Measurements from ENCODE around the gene ATP2B2. TPM values are rescaled to one million over a fixed set of nuclear protein-coding genes. Genes with fewer than 3 reads are reported as not detected.

Gene ATP2B2
- total and polyA plus RNA-seq, 10 of the 15 experiments (the other 5 are each of a cell fraction or from before 2014, with no cell fraction given), result 0.04 TPM; not detected in 9

- no peak for TF ChIP-seq SP1 (IDR thresholded peaks at IDR 0.05; ENCODE audit: low read depth, low read length)
- TF ChIP-seq CREB1 (IDR thresholded peaks at IDR 0.05; ENCODE audit: low read depth), result no peak
- TF ChIP-seq CBX5 (IDR thresholded peaks at IDR 0.05; ENCODE audit: low read depth), result no peak
- TF ChIP-seq TCF12 (IDR thresholded peaks at IDR 0.05; ENCODE audit: low read depth, low read length), result no peak
- no peak for TF ChIP-seq FOXK2 (IDR thresholded peaks at IDR 0.05)
- TF ChIP-seq TCF7 (IDR thresholded peaks at IDR 0.05; ENCODE audit: borderline replicate concordance), result no peak
- no peak for TF ChIP-seq EZH2 (IDR thresholded peaks at IDR 0.05; ENCODE audit: borderline replicate concordance, control insufficient read depth, low read depth, low read length)
Measured at GRCh38 chr3:10377148-10377725, 128.1 kb downstream of the ATP2B2 start (continued).

GRCh38 chr3:10376353-10376752 lies 129.0 kb downstream of the ATP2B2 start:
- ATAC-seq, result no peak
- FAIRE-seq, result no peak
- no TSS peak for BruUV-seq (replicated peaks)
- Histone ChIP-seq H3K79me2 (ENCODE audit: control insufficient read depth, insufficient read depth, low read length) (no peaks in the 10 kb centered on the region), H3K36me3 (ENCODE audit: control insufficient read depth in 2 of 2, insufficient read depth in 2 of 2, low read length in 1 of 2) (no peaks in the 10 kb centered on the region), H3K4me1 (ENCODE audit: control insufficient read depth, insufficient read depth, low read length) (no peaks in the 10 kb centered on the region), H3K27me3 (replicated peaks in 1 of 2; ENCODE audit: control insufficient read depth in 2 of 2, insufficient read depth in 2 of 2, low read length in 1 of 2) (no peaks in the 10 kb centered on the region; a peak in 1 of 4 replicates), H3K9me3 (replicated peaks; ENCODE audit: control insufficient read depth, insufficient read depth, low read length) (no peaks in the 10 kb centered on the region; the same call in 2 of the 3 replicates), H3K4me2 (ENCODE audit: control insufficient read depth, insufficient read depth) (no peak overlapping the region), H3K4me3 (no peak overlapping the region), H4K20me1 (ENCODE audit: control insufficient read depth, insufficient read depth) (no peaks in the 10 kb centered on the region; the same call in 1 of the 2 replicates), H2AFZ (ENCODE audit: control insufficient read depth, low read depth, low read length) (no peak overlapping the region), H3K9ac (ENCODE audit: control insufficient read depth, insufficient read depth, low read length) (no peak overlapping the region), H3K27ac (ENCODE audit: control insufficient read depth, insufficient read depth) (no peak overlapping the region)
- 33% methylated on average over 6 of the region's 6 CpGs for WGBS (ENCODE audit: insufficient coverage, insufficient replicate concordance, low lambda C conversion rate, missing lambda C conversion rate)
- ChIA-PET SMC1A (ENCODE audit: uncharacterized antibody, unreplicated experiment) (no interaction called here), RAD21 (ENCODE audit: unreplicated experiment) (no interaction called here), POLR2A (no interaction called here), CTCF (no interaction called here)
- DNase-seq (ENCODE audit: low read depth, low spot score), result no peak
- intact Hi-C loops (cut with micrococcal nuclease; ENCODE audit: unreplicated experiment) (no loop called here), in situ Hi-C loops (cut with MboI) (no loop called here)
- TF ChIP-seq BCLAF1 (IDR thresholded peaks at IDR 0.05) (no peak), CEBPZ (IDR thresholded peaks at IDR 0.05; ENCODE audit: low read depth, low read length) (no peak), E2F4 (IDR thresholded peaks at IDR 0.05; ENCODE audit: low read depth, low read length) (no peak), NR2C1 (IDR thresholded peaks at IDR 0.05) (no peak), ATF2 (IDR thresholded peaks at IDR 0.05; ENCODE audit: low read length) (no peak), BACH1 (IDR thresholded peaks at IDR 0.05; ENCODE audit: borderline replicate concordance) (no peak), HDAC6 (IDR thresholded peaks at IDR 0.05; ENCODE audit: unreplicated experiment) (no peak), WRNIP1 (IDR thresholded peaks at IDR 0.05; ENCODE audit: borderline replicate concordance, low read depth, low read length) (no peak), RBBP5 (conservative IDR thresholded peaks at IDR 0.05) (no peak), CREB1 (IDR thresholded peaks at IDR 0.05; ENCODE audit: low read depth) (no peak)
